Limb (tissue), 2 donors: ENCODE data around the gene MRFAP1L1.

Experiments used
- DNase-seq, 2 donors: peaks; one replicate each; pipeline ENCODE4 v3.0.0-alpha.2; 2016; ENCODE audit errors: extremely low spot score in 2 of 2

The MRFAP1L1 gene

GRCh38 chr4:6663596-6664393, 45.9 kb downstream of the MRFAP1L1 start:
- no peak for DNase-seq

GRCh38 chr4:6662591-6662990, 47.1 kb downstream of the MRFAP1L1 start:
- DNase-seq, result no peak

- no peak for DNase-seq
Measured at GRCh38 chr4:6660430-6660829, 49.2 kb downstream of the MRFAP1L1 start.

- no peak for DNase-seq
Measured at GRCh38 chr4:6659897-6660296, 49.8 kb downstream of the MRFAP1L1 start.

GRCh38 chr4:6658597-6659075, 51.0 kb downstream of the MRFAP1L1 start:
- peak in 1 of 2 donors; percentile 59 for DNase-seq

GRCh38 chr4:6658209-6658595, 51.5 kb downstream of the MRFAP1L1 start:
- DNase-seq, result no peak
